ENCODE data around the gene RCBTB2.

RCBTB2 gene

GRCh38 chr13:48563626-48564025 lies 30.7 kb upstream of the RCBTB2 start:
- DNase-seq (ENCODE audit: low spot score): no peak

GRCh38 chr13:48562296-48563066 lies 29.6 kb upstream of the RCBTB2 start:
- DNase-seq (ENCODE audit: low spot score): no peak

GRCh38 chr13:48561466-48562235 lies 28.8 kb upstream of the RCBTB2 start:
- DNase-seq (ENCODE audit: low spot score): no peak

GRCh38 chr13:48560657-48561337 lies 27.9 kb upstream of the RCBTB2 start:
- no peak for DNase-seq (ENCODE audit: low spot score)

- DNase-seq (ENCODE audit: low spot score): no peak
These were observed 26.9 kb upstream of the RCBTB2 start for GRCh38 chr13:48559638-48560320.

- no peak for DNase-seq (ENCODE audit: low spot score)
These were observed 23.9 kb upstream of the RCBTB2 start for GRCh38 chr13:48556817-48557216.

- no peak for DNase-seq (ENCODE audit: low spot score)
These were observed 22.6 kb upstream of the RCBTB2 start for GRCh38 chr13:48555441-48555840.

GRCh38 chr13:48551329-48551728 lies 18.4 kb upstream of the RCBTB2 start:
- no peak for DNase-seq (ENCODE audit: low spot score)

GRCh38 chr13:48549658-48550057 lies 16.8 kb upstream of the RCBTB2 start:
- DNase-seq (ENCODE audit: low spot score): no peak

- DNase-seq (ENCODE audit: low spot score): no peak
These were observed 14.8 kb upstream of the RCBTB2 start for GRCh38 chr13:48547663-48548092.

GRCh38 chr13:48545608-48546007 lies 12.7 kb upstream of the RCBTB2 start:
- DNase-seq (ENCODE audit: low spot score): no peak

- no peak for DNase-seq (ENCODE audit: low spot score)
These were observed 9.9 kb upstream of the RCBTB2 start for GRCh38 chr13:48542581-48543341.

- DNase-seq (ENCODE audit: low spot score): no peak
These were observed 9.3 kb upstream of the RCBTB2 start for GRCh38 chr13:48542138-48542537.

- DNase-seq (ENCODE audit: low spot score): no peak
These were observed 6.7 kb upstream of the RCBTB2 start for GRCh38 chr13:48539550-48539949.

- DNase-seq (ENCODE audit: low spot score): no peak
These were observed 3.9 kb upstream of the RCBTB2 start for GRCh38 chr13:48536621-48537250.

- no peak for DNase-seq (ENCODE audit: low spot score)
These were observed 2.9 kb upstream of the RCBTB2 start for GRCh38 chr13:48535766-48536165.

- DNase-seq (ENCODE audit: low spot score): no peak
These were observed 2.1 kb upstream of the RCBTB2 start for GRCh38 chr13:48534911-48535501.

GRCh38 chr13:48533961-48534600 lies 1.2 kb upstream of the RCBTB2 start:
- no peak for DNase-seq (ENCODE audit: low spot score)

- no peak for DNase-seq (ENCODE audit: low spot score)
These were observed 699 bp downstream of the RCBTB2 start for GRCh38 chr13:48532256-48532505.
